ENCODE measurements around the gene GPR32.

- TF ChIP-seq, protein P1, sequence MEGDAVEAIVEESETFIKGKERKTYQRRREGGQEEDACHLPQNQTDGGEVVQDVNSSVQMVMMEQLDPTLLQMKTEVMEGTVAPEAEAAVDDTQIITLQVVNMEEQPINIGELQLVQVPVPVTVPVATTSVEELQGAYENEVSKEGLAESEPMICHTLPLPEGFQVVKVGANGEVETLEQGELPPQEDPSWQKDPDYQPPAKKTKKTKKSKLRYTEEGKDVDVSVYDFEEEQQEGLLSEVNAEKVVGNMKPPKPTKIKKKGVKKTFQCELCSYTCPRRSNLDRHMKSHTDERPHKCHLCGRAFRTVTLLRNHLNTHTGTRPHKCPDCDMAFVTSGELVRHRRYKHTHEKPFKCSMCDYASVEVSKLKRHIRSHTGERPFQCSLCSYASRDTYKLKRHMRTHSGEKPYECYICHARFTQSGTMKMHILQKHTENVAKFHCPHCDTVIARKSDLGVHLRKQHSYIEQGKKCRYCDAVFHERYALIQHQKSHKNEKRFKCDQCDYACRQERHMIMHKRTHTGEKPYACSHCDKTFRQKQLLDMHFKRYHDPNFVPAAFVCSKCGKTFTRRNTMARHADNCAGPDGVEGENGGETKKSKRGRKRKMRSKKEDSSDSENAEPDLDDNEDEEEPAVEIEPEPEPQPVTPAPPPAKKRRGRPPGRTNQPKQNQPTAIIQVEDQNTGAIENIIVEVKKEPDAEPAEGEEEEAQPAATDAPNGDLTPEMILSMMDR (conservative IDR thresholded peaks at IDR 0.05 in 1 of 2, IDR thresholded peaks at IDR 0.05 in 1 of 2; ENCODE audit: extremely low read depth in 1 of 2, insufficient read depth in 1 of 2, low read depth in 1 of 2, low read length in 2 of 2): no peak
- TF ChIP-seq EZH2 (IDR thresholded peaks at IDR 0.05; ENCODE audit: borderline replicate concordance, low read length): no peak
These were observed 28.6 kb downstream of the GPR32 start for GRCh38 chr19:50798659-50799546.
